Lower leg skin (tissue), 4 donors: ENCODE measurements around the gene FCHO2. TPM values are rescaled to one million over a fixed set of nuclear protein-coding genes. Genes with fewer than 3 reads are reported as not detected.
"Not testable (repeated sequence)": the region's sequence is repeated elsewhere in the genome, so short reads cannot be mapped to it uniquely, and the experiment has no call there.

ENCODE experiments used
- DNase-seq, 2 donors: peaks; one replicate each; pipeline ENCODE4 v3.0.0-alpha.2; 2019; ENCODE audit warnings: low spot score in 2 of 2
- H3K4me3 ChIP-seq: fragments of 200-600 bp; sonication (generic); 2 replicates; pipeline ENCODE4 v1.5.1; 2017; ENCODE audit warnings: mild to moderate bottlenecking, low read depth; ENCODE audit not compliant: poor library complexity, severe bottlenecking
- CTCF ChIP-seq, 3 donors: fragments of 450-650 bp; IDR thresholded peaks; one replicate each; pipeline ENCODE4 v1.5.1; 2016; ENCODE audit warnings: antibody characterized with exemption in 3 of 3, mild to moderate bottlenecking in 3 of 3, moderate library complexity in 2 of 3
- POLR2A ChIP-seq, 2 donors: fragments of 450-650 bp; IDR thresholded peaks; one replicate each; pipeline ENCODE4 v1.6.1; 2016 to 2017; ENCODE audit warnings: antibody characterized with exemption in 2 of 2, mild to moderate bottlenecking in 1 of 2, moderate library complexity in 1 of 2
- WGBS, 2 donors: methylation state at CpG; one replicate each; pipeline ENCODE4 v1.1.5; 2018; 5-methylcytosine and 5-hydroxymethylcytosine counted together
- intact Hi-C: fragments of 100-400 bp; cut with DNase I; formaldehyde crosslinking; loops from one replicate; pipeline ENCODE4 v1.15.0; 2023; ENCODE audit warnings: low total_unique reads
- total RNA-seq, 4 donors: library from RNA; depleted of rRNA; stranded (reverse); fragments of >200 nt; gene quantifications; one replicate each; pipeline ENCODE4 v1.1.0, GENCODE V29; 2016

FCHO2 gene
- total RNA-seq, 4 donors from 2014 or later: 22.1 to 30.7 (median 30.1) TPM

DNA sequence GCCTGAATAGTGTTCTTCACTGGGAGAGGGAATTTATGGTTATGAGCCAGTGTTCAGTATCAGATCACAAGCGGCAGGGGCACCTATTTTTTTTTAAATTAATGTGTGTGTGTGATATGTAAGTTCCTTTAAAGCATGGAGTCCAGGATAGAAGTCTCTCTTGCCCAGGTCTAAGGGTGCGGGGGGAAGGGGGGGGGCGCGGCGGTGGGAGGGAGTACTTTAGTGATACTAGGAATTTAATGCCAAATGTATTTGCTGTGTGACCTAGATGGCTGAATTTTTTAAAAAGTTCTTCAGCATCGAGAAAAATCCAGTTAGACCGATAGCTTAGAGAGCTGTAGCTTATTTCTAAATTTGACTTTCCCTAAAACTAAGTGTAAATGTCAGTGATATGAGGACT, 1.5 kb upstream of the FCHO2 start:
- no peak overlapping the region for H3K4me3 ChIP-seq
- intact Hi-C loops: no loop called here
- TF ChIP-seq CTCF (IDR thresholded peaks at IDR 0.05) (no peak), POLR2A (IDR thresholded peaks at IDR 0.05) (no peak)
- 81 to 92% methylated on average over 7 of the region's 7 CpGs for WGBS, 2 donors
- no peak for DNase-seq

- TF ChIP-seq CTCF (IDR thresholded peaks at IDR 0.05): no peak
- TF ChIP-seq POLR2A (IDR thresholded peaks at IDR 0.05): no peak
- peak in 1 of 2 donors; percentile 68 for DNase-seq
- H3K4me3 ChIP-seq: peak overlapping the region; percentile 85
- 1 to 3% methylated on average over 23 of the region's 33 CpGs for WGBS, 2 donors
- intact Hi-C loops: no loop called here
These were observed 586 bp upstream of the FCHO2 start for GRCh38 chr5:72955143-72955767.

DNA sequence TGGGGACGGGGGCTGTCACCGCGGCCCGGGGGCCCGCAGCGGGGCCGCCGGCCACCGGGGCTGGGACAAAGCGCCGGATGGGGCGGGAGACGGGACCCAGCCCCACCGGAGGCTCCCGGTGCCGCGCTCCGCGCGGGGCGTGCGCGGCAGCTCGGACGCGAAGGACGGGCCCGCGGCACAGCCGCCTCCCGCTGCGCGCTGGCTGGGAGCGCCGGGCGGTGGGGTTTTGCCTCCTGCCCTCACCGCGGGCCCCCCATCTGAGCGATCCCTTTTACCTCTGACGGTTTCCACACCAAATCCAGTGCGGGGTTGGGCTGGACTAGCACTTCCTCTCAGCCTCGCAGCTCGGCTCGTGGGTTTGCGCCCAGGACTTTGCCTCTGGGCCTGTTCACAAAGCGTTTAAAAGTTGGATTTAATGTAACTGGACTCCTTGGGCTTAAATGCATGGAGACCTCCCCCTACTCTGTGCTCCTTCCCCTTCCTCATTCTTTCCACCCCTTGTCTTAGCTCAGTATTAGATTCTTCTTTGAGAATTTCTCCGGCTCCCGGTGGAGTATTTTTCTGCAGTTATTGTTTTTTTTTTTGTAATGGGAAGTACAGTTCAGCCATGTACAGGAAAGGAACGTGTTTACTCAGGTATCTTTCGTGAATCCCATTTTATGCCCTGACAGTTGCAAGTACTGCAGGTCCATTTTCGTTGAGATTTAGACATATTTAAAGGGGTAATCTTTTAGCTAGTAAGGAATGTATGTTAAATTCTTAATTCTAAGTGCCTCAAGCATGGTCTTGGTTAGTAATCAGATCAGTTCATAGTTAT, 691 bp downstream of the FCHO2 start:
- TF ChIP-seq CTCF (IDR thresholded peaks at IDR 0.05): no peak
- TF ChIP-seq POLR2A (IDR thresholded peaks at IDR 0.05): no peak
- DNase-seq: peak; percentile 56 to 89
- peak overlapping the region; percentile 85 for H3K4me3 ChIP-seq
- intact Hi-C loops: no loop called here
- WGBS, 2 donors: 0% methylated on average over 18 to 33 of the region's 51 CpGs

- DNase-seq: no peak
- TF ChIP-seq POLR2A (IDR thresholded peaks at IDR 0.05) (no peak), CTCF (IDR thresholded peaks at IDR 0.05) (no peak)
- intact Hi-C loops: no loop called here
- no peak overlapping the region for H3K4me3 ChIP-seq
- 65 to 69% methylated on average over 1 of the region's 1 CpG for WGBS, 2 donors
These were observed 1.5 kb downstream of the FCHO2 start for GRCh38 chr5:72957337-72957736.

- intact Hi-C loops: no loop called here
- no peak overlapping the region for H3K4me3 ChIP-seq
- WGBS, 2 donors: 94 to 96% methylated on average over 1 of the region's 1 CpG
These were observed 3.4 kb downstream of the FCHO2 start for GRCh38 chr5:72959257-72959656.

DNA sequence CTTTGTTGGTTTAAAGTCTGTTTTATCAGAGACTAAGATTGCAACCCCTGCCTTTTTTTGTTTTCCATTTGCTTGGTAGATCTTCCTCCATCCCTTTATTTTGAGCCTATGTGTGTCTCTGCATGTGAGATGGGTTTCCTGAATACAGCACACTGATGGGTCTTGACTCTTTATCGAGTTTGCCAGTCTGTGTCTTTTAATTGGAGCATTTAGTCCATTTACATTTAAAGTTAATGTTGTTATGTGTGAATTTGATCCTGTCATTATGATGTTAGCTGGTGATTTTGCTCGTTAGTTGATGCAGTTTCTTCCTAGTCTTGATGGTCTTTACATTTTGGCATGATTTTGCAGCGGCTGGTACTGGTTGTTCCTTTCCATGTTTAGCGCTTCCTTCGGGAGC, 18.6 kb downstream of the FCHO2 start:
- intact Hi-C loops: not testable (repeated sequence)
- 100% methylated on average over 3 to 4 of the region's 5 CpGs for WGBS, 2 donors

More at GRCh38 chr5:72959257-72959656, 3.4 kb downstream of the FCHO2 start:
- TF ChIP-seq CTCF (IDR thresholded peaks at IDR 0.05) (no peak), POLR2A (IDR thresholded peaks at IDR 0.05) (no peak)
- DNase-seq: no peak

GRCh38 chr5:72976810-72977209, 21.0 kb downstream of the FCHO2 start:
- 89 to 95% methylated on average over 1 of the region's 1 CpG for WGBS, 2 donors
- H3K4me3 ChIP-seq, DNase-seq, intact Hi-C loops: not testable (repeated sequence)

More for the DNA sequence above, 18.6 kb downstream of the FCHO2 start:
- not testable (repeated sequence) for DNase-seq, H3K4me3 ChIP-seq
